ENCODE measurements around the gene ODC1.
A peak's percentile ranks its signal among the peaks of the same experiment; 100 is the strongest.

ODC1 gene

DNA sequence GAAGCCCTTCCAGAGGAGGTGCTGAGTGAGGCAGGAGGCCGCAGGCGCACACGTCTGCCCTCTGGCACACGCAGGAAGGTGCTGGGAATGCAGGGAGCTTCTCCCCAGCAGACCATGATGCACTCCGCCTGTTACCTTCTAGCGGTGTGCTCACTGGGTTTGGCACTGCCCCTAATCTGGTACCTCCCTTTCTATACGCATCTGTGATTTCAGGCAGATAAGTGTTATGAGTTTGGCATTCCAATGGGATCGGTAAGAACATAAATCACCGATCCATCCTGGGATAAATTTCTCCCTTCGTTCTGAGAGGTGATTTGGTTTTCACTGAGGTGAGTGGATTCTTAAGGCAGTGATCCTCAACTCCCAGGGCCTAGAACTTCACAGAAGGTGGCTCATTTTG lies 34.6 kb downstream of the ODC1 start:
- DNase-seq, result no peak

DNA sequence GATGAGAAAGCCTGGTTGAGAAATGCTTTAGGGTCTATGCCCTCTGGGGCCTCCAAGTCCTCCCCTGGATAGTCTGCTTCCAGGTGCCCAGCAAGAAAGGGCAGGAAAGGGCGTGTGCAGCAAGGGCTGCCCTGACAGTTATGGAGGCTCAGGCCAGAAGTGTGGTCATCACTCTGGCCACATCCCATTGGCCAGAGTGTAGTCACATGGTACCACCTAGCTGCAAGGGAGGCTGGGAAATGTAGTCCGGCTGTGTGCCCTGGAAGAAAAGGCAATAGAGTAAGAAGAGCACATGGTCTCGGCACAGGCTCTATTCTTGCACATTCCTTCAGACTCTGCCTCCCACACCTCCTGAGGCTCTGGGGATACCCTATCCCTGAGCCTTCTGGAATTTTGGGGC lies 35.7 kb downstream of the ODC1 start:
- peak; percentile 28 for DNase-seq

DNA sequence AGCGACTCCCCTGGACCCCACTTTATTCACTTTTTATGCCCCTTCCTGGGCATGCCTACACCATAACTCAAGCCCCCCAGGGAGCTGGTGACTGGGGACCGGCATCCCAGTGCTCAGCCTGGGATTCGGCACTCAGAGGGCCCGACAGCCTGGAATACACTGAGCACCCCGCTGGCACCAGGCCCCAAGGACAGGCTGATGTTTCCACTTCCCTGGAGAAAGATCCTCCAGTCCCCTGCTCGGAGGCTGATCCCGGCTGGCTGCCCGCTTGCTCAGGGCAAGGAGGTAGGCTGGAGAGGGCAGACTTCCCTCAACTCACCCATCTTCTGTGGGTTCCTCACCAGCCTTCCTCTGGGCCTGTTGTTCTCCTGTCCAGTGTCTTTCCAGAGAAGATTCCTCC lies 36.6 kb downstream of the ODC1 start:
- no peak for DNase-seq

DNA sequence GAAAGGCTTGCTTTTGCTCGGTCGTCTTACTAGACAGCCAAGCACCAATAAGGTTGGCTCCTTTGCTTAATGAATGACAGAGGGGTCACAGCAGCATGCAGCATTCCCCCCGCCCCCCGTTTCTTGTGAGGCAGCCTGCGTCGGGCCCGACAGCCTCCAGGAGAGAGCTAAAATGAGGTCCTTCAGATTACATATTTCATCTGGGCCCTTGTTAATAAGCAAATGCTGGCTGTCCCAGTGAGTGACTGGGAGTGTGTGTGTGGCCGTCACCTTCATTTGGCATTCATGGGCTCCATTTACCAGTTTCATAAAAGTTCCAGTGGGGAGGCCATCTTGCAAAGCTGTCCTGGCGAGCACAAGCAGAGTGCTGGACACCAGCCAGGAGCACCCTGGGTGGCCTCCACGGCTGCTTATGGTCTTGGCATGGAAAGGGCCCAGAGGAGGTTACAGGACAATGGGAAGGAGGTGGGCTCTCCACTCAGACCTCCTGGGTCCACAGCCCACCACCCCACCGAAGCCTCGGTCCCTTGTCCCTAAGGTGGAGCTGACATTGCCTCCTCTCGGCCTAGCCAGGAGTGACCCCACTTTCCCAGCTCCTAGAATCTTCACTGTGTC lies 37.2 kb downstream of the ODC1 start:
- no peak for DNase-seq

DNA sequence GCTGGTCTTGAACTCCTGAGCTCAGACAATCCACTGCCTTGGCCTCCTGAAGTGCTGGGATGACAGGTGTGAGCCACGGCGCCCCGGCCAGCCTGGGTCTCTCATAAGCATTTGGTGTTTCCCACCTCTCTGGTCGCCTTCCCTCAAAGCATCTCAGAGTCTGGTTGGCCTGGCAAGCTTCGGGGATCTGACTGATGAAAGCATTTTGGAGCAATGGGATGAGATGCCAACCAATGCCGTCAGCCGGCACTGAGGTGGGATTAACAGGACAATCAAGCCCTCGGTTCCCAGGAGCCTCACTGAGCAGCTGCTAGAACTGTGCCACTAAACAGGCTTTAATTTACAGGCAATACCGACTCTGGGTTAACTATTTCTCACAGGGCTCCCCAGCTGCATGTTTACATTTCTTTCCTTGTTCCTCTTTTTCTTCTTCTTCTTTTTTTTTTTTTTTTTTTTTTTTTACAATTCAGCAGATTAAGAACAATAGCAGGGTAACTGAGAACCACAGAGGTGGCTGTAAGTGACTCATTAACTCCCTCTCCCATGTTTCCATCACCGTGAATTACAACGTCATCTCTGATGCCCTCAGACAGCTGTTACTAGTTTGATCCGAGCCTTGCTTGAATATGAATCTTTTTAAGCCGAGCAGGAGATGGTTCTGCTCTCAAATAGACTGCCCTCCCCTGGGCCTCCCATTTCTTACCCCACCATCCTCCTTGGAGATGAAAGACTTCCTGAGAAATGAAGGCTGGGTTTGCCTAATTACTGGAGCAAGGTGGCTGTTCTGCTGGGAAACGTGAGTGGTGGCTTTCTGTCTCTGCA lies 37.9 kb downstream of the ODC1 start:
- DNase-seq, result no peak

DNA sequence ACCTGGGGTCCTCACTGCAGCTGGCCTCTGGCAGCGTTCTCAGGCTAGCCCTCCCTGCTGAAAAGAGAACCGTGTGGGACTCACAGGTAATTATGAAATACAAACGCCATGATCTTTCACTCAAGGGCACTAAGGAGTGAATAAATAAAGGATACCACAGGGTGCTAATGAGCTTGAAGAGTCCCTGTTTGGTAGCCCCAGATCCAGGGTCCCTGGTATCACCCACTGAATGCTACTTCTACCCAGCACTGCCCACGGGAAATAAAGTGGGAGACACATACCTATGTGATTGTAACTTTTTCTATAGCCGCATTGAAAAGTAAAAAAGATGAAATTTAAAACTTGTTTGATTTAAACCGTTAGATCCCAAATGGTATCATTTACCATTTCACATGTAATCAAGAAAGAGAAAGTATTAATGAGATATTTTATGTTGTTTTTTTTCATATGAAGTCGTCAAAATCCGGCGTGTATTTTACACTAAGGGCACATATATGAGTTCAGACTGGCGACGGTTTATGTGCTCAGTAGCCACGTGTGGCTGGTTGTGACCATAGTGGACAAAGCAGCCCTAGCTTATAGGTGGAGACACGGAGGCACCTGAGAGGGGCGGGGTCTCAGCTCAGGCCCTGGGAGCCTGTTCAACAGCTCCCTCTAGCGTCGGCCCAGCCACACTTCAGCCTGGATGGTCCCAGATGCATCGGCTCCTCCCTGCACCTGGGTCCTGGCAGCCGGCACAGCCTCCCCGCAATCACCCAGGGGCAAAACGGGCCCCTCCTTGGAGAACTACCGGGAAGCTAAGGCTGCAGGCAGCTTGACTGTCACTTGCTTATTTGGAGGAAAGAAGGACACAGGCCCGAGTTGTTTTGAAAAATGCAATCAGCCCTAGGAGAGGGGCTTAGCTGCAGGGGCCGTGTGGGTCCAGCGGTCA lies 39.2 kb downstream of the ODC1 start:
- peak; percentile 82 for DNase-seq

DNA sequence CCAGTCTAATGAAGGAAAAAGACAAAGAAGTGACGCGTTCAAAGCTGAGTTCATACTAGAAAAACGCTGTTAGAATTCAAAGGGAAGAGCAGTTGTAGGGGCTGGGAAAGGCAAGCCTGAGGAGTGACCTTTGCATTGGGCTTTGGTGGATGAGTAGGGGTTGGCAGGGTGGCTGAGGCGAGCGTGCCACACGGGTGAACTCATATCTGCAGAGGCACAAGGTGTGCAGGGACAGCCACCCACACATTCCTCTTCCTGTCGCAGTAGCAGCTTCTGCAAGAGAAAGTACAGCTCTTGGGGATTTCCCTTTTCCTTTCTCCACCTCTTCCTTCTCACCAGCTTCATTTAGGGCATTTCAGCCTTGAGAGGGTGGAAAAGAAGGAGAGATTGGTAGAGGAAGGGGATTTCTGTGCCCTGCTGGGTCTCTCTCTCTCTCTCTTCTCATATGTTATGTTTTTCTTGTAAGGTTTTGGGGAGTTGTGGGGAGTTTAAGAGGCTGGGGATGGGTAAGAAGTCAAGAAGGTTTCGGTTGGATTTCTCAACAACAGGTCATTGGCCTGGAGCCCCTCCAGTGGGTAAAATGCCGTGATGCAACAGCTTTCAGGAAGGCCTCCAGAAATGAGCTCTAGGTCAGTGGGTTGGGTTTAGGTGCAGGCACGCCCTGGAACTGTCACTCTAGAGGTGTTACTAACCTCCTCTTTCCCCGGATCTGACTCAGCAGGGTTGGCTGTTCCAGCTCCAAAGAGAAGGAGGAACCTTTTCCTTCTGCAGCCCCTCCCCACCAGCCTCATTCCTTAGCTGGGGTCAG lies 40.1 kb downstream of the ODC1 start:
- peak; percentile 38 for DNase-seq

DNA sequence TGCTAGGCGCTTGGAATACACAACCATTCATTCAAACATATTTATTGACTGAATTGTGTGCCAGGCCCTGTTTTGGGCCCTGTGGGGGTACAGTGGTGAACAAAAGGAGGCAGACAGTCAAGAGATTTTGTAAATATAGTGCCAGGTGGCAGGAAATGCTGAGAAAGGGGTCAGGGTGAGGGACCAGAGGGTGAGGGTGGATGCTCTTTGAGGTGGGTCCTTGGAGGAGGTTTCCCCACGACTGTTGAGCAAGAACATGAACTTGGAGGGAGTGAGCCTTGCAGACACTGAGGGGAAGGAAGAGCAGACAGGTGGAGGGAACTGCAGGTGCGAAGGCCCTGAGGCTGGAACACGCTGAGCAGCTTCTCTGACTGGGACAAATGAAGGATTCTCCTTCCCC lies 40.7 kb downstream of the ODC1 start:
- no peak for DNase-seq

DNA sequence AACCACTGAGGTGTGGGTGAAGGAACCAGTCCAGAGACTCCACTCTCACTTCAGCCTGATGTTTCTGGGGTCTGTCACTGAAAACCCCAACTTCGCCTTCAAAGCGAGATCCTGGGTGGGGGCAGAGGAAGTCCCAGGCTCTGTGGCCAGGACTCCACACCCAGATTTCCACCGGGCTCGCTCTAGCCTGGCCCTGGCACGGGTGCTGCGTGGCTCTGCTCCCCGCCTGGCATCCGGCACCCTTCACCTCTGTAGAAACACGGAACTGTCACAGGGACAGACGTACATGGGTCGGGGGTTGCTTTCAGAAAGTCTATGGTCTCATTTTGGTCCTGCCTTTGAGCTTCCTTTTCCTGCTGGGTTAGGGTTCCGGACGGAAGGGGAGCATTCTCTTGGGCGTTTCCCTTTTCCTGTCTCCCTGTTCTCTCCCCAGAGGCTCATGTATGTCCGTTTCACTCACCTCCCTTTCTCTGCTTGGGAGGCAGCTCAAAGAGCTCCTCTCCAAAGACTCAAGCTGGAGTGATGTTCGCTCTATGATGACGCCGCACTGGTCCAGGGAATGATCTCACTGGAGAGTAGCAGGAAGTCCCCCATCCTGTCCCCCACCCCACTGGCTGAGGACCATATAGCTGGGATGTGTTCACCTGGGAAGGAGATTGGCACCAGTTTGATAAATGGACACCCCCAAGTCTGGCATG lies 41.5 kb downstream of the ODC1 start:
- DNase-seq, result no peak

DNA sequence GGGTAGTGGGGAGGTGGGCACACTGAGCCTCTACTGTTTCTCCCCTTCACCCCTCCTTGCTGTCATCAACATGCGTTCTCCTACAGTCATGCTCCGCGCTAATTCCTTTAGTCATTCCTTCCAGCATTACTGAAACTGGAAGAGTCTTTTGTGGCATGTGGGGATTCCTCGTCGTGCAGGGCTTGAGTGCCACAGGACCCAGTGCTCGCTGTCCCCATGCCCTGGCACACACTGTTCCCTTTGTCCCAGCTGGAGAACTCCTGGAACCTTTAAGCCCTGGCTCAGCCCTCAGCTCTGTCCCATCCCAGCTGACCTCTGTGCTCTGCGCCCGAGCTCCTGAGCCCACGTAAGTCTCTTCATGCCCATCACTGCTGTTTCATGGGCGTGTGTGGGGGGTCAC lies 42.1 kb downstream of the ODC1 start:
- DNase-seq, result no peak

DNA sequence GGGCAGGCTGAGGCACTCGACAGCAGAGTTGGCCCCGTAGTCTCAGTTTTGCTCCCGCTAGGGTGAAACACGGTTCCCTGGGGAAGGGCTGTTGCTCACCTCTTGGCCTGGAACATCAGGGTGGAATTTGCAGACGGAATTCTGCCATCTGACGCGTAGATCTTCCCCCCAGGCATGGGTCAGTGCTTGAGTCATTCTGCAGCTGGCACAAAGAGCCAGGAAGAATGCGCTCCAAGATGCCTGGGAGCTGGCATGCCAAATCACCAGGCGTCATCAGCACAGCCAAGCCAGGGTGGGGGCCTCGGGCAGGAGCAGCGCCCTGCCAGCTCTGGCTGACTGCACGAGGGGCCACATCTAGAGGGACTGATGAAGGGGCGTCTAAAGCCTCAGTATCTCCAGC lies 42.7 kb downstream of the ODC1 start:
- DNase-seq, result no peak

DNA sequence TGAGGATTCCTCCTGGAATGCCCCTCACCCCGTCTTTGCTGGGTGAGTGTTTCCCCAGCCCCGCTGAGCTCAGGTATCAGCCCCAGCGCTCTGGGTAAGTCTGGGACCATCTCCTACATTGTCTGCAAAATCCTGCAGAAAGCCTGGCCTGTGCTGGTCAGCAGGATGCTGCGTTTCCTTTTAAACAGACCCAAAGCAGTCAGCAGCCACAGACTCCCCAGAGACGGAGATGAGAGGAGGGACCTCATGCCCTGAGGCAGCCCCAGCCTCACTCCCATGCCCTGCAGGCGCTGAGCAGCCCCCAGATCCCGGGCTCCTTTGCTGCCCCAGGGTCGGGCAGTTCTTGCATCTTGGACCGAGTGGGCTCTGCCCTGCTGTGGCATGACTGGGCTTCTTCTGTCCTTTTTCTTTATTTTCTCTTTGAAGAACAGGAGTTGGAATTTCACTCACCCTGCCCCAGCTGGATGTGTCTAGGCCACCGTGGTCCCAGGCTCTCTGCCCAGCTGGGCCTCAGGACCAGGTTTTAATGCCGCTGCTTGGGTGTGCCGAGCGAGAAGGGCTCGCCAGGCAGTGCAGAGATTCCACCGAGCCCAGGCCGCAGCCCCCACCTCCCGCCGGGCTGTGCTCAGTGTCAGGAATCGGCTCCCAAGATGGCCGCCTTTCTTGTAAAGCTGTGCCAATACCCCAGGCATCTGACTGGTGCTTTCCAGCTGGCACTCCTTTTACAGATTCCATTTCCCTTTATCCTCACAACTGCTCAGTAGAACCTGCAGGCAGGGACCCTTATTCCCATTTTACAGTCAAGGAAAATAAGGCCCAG lies 43.6 kb downstream of the ODC1 start:
- DNase-seq, result no peak

DNA sequence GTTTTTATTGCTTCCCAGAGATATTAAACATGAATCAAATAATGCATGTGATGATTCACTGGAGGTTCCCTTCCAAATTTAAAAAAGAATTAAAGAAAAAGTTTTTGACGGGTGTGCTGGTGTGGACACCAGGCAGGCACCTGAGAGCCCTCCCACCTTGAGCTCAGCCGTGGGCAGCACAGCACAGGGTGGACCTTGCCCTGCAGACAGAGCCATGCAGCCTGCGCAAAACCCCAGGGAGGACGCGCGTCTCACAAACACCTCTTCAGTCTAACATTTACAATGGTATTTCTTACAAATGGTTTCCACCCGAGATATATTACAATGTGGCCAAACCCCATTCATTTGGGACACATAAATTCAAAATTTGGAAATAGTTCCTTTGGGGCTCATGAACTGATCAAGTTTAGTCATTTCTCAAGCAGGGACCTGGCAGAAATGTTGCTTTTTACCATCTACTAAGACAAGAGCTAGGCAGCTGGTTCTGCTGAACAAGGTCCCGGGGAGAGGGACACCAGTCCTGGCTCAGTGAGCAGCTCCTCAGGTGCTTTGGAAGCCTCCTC lies 45.4 kb downstream of the ODC1 start:
- DNase-seq, result no peak

DNA sequence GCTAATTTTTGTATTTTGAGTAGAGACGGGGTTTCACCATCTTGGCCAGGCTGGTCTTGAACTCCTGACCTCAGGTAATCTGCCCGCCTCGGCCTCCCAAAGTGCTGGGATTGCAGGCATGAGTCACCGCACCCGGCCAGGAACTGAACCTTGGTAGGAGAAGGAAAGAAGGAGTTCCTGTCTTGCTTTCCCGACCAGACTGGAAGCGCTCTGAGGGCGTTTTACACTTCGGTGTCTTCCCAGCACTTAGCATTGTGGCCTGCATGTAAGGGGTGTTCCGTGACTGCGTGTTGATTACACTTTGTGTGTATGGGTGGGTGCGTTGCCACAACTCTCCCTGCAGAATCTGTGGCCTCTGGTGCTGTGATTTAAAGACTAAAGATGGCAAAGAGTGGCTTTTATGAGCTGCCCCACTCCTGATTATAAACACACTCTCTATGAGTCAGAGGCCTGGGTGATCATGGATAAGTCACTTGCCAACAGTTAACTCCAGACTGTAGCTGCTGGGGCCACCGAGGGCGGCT lies 46.0 kb downstream of the ODC1 start:
- DNase-seq, result no peak

DNA sequence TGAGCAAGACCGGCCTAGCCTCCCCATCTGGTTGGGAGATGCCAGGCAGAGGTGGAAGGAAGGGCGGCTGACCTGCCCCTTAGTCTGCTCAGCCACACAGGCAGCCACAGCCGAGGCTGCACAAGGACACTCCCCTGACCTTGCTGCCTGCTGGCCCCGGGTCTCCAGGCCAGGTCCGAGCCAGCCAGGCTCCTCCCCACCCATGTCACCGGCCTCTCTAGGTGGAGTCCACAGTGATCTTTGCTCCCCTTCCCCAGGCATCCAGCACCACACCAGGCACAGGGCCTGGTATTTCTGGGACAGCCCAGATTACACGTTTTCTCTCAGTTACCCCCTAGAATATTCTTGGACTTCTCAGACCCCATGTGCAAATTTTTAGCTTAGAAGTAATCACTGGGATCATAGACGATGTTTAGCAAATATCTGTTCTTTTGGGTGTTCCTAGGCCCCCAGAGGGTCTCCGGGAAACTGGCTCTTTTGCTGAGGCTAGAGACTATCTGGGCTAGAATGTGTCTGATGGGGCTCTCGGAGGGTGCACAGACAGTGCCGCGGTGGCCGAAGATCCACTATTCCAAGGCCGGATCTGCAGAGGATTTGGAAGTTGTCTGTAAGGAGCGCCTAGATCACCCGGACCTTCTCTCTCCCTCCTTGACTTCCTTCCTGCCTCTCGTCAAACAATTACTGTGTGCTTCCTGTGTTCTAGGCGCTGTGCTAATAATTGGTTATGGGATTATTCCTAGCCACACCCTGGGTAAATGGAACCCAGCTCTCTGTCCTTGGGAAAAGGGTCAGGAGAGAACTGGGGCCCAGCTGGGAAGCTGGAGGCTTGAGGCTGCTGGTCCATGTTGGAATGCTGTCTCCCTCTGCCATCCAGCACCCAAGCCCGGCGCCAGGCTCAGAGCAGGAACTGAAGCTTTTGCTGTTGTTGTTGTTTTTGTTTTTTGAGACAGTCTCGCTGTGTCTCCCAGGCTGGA lies 46.9 kb downstream of the ODC1 start:
- no peak for DNase-seq

DNA sequence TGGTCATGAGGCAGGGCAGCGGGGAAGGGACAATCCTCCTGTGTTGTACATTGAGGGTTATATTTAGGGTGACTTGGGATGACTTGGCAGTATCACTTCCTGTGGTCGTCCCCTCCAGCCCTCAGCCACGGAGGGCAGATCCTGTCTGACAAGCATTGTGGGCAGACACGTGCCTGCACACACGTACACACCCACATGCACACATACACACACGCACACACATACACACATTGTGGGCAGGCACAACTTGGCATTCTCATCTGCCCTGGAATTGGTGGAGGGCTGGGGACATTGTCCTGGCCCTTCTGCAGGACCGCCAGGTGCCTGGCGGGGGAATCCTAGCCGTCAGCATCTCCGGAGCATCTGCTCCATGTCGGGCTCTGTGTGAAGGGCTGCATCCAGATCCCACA lies 47.6 kb downstream of the ODC1 start:
- no peak for DNase-seq

DNA sequence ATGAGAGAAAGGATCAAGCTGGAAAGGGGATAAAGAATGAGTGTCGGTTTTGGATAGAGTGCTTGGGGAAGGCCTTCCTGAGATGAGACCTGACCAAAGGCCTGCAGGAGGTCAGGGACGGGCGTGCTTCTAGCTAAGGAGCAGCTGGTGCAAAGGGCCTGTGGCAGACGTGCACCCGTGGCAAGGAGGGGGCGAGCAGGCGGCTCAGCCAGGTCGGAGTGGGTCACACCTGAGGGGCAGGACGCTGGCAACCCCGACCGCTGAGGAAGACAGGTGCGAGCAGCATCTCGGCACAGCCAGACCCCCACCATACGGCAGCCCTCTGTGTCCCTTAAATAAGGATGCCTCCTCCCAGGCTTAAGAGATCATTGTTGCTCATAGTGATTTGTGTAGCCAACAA lies 48.1 kb downstream of the ODC1 start:
- no peak for DNase-seq

DNA sequence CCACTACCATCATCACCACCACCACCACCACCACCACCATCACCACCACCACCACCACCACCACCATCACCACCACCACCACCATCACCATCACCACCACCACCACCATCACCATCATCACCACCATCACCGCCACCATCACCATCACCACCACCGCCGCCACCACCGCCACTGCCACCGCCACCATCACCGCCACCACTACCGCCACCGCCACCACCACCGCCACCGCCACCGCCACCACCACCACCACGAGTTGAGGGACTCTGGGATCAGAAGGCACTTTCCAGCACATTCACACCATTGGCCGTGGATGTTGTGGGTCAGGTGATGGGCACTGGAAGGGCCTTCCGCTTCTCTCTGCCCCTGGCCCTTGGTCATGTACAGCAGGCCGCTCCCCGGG lies 48.8 kb downstream of the ODC1 start:
- DNase-seq, result no peak

DNA sequence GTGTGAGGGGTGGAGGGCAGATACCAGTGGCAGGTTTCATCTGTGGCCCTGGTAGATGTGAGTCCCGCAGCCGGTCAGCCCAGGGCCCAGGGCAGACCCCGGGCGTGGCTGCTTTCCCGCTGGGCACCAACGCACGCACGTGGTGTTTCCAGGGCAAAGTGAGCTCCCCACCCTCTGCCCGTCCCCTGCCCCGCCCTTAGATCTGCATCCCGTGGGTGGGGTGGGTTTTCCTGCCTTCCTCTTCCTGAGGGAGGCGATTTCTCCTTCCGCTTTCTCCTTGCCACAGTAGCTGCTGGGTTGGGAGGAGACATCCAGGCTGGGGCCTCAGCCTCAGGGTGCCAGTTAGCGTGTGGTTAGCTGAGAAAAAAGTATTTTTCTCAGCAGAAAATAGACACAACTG lies 49.6 kb downstream of the ODC1 start:
- no peak for DNase-seq

All from activated CD4-positive, alpha-beta T cell treated with anti-CD3 and anti-CD28 coated beads, Interleukin-2, amount 50 U/mL, for 1 hour (primary cell).